ENCODE results near the gene PDZD4. TPM values are rescaled to one million over a fixed set of nuclear protein-coding genes. Genes with fewer than 3 reads are reported as not detected.

Gene PDZD4
- total and polyA plus RNA-seq, 12 donors, result 0.69 to 39.2 (median 3.7) TPM

DNA sequence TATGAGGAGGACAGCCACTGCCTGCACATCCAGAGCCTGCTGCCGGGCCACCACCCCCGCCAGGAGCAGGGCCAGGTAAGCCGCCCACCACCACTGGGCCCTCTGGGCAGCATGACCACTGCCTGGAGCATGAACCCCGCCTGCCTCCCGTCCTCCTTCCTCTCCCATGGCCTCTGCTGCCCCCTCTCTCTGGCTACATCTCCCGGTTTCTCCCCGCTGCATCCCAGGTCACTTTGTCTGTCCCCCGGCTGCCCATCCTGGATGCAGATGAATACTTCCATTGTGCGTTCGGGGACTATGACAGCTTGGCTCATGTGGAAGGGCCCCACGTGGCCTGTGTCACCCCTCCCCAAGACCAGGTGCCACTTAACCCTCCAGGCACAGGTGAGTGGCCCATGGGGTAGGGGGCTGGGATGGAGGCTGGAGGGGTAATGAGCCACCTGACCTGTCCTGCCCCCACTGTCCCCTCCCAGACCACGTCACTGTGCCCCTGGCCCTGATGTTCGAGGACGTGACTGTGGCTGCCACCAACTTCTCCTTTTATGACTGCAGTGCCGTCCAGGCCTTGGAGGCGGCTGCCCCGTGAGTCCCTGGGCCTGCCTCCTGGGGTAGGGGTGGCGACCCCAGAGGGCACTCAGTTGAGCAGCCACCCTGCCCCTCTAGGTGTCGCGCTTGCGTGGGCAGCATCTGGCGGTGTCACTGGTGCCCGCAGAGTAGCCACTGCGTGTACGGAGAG is 60.3 kb downstream of the PDZD4 start:
- DNase-seq, result peak in 2 of 7 donors; percentile 7 to 10
- intact Hi-C loops (cut with DNase I), result loop anchor here in 1 of 2 donors (5.0 kb wide), 1 partner anchor 187 kb away; no protein-coding TSS in a partner anchor
- Histone ChIP-seq H3K27me3 (no peaks in the 10 kb centered on the region), H3K36me3 (replicated peaks in 1 of 2) (peaks cover 0 to 13% of the 10 kb centered on the region in 2 donors), H3K9me3 (replicated peaks in 1 of 3) (no peaks in the 10 kb centered on the region), H3K27ac (no peak overlapping the region), H3K4me1 (replicated peaks in 1 of 2) (peaks cover 0 to 9% of the 10 kb centered on the region in 2 donors), H3K4me3 (no peak overlapping the region)
- 81 to 97% (median 83%) methylated on average over 5 to 25 of the region's 25 CpGs for WGBS, 4 donors
- TF ChIP-seq, protein P1, sequence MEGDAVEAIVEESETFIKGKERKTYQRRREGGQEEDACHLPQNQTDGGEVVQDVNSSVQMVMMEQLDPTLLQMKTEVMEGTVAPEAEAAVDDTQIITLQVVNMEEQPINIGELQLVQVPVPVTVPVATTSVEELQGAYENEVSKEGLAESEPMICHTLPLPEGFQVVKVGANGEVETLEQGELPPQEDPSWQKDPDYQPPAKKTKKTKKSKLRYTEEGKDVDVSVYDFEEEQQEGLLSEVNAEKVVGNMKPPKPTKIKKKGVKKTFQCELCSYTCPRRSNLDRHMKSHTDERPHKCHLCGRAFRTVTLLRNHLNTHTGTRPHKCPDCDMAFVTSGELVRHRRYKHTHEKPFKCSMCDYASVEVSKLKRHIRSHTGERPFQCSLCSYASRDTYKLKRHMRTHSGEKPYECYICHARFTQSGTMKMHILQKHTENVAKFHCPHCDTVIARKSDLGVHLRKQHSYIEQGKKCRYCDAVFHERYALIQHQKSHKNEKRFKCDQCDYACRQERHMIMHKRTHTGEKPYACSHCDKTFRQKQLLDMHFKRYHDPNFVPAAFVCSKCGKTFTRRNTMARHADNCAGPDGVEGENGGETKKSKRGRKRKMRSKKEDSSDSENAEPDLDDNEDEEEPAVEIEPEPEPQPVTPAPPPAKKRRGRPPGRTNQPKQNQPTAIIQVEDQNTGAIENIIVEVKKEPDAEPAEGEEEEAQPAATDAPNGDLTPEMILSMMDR (IDR thresholded peaks at IDR 0.05), result no peak
- TF ChIP-seq POLR2A (IDR thresholded peaks at IDR 0.05), result no peak

DNA sequence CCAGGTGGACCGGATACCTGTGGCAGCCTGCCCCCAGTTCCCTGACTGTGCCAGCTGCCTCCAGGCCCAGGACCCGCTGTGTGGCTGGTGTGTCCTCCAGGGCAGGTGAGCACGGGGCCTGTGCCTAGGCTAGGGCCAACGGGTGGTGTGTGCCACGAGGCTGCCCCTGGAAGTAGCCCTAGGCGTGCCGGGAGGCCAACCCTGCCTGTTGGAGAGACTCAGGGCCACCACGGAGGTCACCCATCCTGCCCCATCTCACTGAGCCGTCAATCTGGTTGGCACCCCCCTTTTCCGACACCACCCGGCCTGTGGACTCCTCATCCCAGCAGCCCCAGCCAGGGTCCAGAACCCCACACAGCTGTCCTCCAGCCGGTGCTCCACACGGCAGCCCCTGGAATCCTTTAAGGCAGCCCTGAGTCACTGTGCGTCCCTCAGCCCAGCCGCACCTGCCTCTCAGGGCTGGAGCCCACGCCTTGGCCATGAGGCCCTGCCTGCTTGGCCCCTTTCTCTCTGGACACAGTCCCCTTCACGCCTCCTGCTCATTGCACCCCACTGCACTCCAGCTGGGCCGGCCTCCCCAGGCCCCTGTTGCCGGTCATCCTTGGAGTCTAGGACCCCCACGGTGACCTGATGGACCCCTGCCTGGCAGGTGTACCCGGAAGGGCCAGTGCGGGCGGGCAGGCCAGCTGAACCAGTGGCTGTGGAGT is 61.0 kb downstream of the PDZD4 start:
- DNase-seq, result peak in 2 of 7 donors; percentile 8 to 13
- intact Hi-C loops (cut with DNase I), result loop anchor here in 1 of 2 donors (5.0 kb wide), 1 partner anchor 188 kb away; no protein-coding TSS in a partner anchor

DNA sequence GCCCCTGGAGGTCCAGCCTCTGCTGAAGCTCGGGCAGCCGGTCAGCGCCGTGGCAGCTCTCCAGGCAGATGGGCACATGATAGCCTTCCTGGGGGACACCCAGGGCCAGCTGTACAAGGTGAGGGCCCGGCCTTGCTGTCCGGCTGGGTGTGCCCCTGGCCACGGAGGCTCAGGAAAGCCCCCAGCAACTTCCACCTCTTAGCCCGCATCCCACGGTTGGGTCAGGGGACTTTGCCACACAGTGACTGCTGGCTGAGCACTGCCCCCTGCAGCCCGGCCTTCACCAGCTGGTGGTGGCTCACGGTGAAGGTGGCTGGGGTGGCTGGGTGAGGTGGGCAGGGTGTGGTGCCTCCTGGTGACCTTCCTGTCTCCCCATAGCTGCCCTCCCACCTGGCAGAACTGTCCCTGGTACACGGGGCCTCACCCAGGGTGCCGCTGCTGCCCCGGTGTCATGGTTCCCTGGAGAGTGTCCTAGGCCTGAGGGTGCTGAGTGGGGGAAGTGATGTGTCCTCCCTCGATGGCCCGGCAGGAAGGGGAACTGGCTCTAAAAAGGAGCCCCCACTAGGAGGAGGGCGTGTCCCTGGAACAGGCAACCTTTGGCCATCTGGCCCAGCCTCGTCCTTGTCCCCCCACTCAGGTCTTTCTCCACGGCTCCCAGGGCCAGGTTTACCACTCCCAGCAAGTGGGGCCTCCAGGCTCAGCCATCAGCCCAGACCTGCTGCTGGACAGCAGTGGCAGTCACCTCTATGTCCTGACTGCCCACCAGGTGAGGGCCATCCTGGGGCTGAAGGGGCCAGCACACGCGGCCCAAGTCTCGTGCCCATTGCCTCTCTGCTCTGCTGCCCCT is 61.8 kb downstream of the PDZD4 start:
- 50 to 84% (median 71%) methylated on average over 1 to 22 of the region's 22 CpGs for WGBS, 4 donors
- H3K9me3 ChIP-seq (replicated peaks in 1 of 3), result no peaks in the 10 kb centered on the region
- no peak overlapping the region for H3K4me3 ChIP-seq
- peaks cover 0 to 10% of the 10 kb centered on the region in 2 donors for H3K36me3 ChIP-seq (replicated peaks in 1 of 2)
- intact Hi-C loops (cut with DNase I), result loop anchor here in 1 of 2 donors (5.0 kb wide), 1 partner anchor 189 kb away; no protein-coding TSS in a partner anchor
- DNase-seq, result peak in 2 of 7 donors; percentile 9 to 19
- TF ChIP-seq, protein P1 (IDR thresholded peaks at IDR 0.05), result no peak
- TF ChIP-seq POLR2A (IDR thresholded peaks at IDR 0.05), result no peak
- no peaks in the 10 kb centered on the region for H3K27me3 ChIP-seq
- H3K4me1 ChIP-seq (replicated peaks in 1 of 2), result peaks cover 0 to 18% of the 10 kb centered on the region in 2 donors
- no peak overlapping the region for H3K27ac ChIP-seq

More for the DNA sequence above, 61.0 kb downstream of the PDZD4 start:
- WGBS, 4 donors, result 81 to 88% (median 81%) methylated on average over 12 to 23 of the region's 23 CpGs; no CpG with 5 or more reads in 1 of the 4 donors
- H3K27ac ChIP-seq, result no peak overlapping the region
- TF ChIP-seq, protein P1 (IDR thresholded peaks at IDR 0.05), result no peak
- no peak for TF ChIP-seq POLR2A (IDR thresholded peaks at IDR 0.05)
- no peaks in the 10 kb centered on the region for H3K9me3 ChIP-seq (replicated peaks in 1 of 3)
- H3K4me3 ChIP-seq, result no peak overlapping the region
- H3K4me1 ChIP-seq (replicated peaks in 1 of 2), result peaks cover 0 to 16% of the 10 kb centered on the region in 2 donors
- no peaks in the 10 kb centered on the region for H3K27me3 ChIP-seq
- peaks cover 0 to 10% of the 10 kb centered on the region in 2 donors for H3K36me3 ChIP-seq (replicated peaks in 1 of 2)
